Lower leg skin (tissue), 4 donors: ENCODE measurements around the gene SRRM5. TPM values are rescaled to one million over a fixed set of nuclear protein-coding genes. Genes with fewer than 3 reads are reported as not detected.
"Not testable (repeated sequence)": the region's sequence is repeated elsewhere in the genome, so short reads cannot be mapped to it uniquely, and the experiment has no call there.

ENCODE experiments used
- DNase-seq, 2 donors: peaks; one replicate each; pipeline ENCODE4 v3.0.0-alpha.2; 2019; ENCODE audit warnings: low spot score in 2 of 2
- H3K4me3 ChIP-seq: fragments of 200-600 bp; sonication (generic); 2 replicates; pipeline ENCODE4 v1.5.1; 2017; ENCODE audit warnings: mild to moderate bottlenecking, low read depth; ENCODE audit not compliant: poor library complexity, severe bottlenecking
- POLR2A ChIP-seq, 2 donors: fragments of 450-650 bp; IDR thresholded peaks; one replicate each; pipeline ENCODE4 v1.6.1; 2016 to 2017; ENCODE audit warnings: antibody characterized with exemption in 2 of 2, mild to moderate bottlenecking in 1 of 2, moderate library complexity in 1 of 2
- WGBS, 2 donors: methylation state at CpG; one replicate each; pipeline ENCODE4 v1.1.5; 2018; 5-methylcytosine and 5-hydroxymethylcytosine counted together
- intact Hi-C: fragments of 100-400 bp; cut with DNase I; formaldehyde crosslinking; loops from one replicate; pipeline ENCODE4 v1.15.0; 2023; ENCODE audit warnings: low total_unique reads
- total RNA-seq, 4 donors: library from RNA; depleted of rRNA; stranded (reverse); fragments of >200 nt; gene quantifications; one replicate each; pipeline ENCODE4 v1.1.0, GENCODE V29; 2016
- TF ChIP-seq, protein P1 (sequence below), 3 donors: fragments of 450-650 bp; IDR thresholded peaks; one replicate each; pipeline ENCODE4 v1.5.1; 2016; ENCODE audit warnings: antibody characterized with exemption in 3 of 3, mild to moderate bottlenecking in 3 of 3, moderate library complexity in 2 of 3

SRRM5 gene
- total RNA-seq, 4 donors from 2014 or later: 0.15 to 0.27 (median 0.17) TPM

DNA sequence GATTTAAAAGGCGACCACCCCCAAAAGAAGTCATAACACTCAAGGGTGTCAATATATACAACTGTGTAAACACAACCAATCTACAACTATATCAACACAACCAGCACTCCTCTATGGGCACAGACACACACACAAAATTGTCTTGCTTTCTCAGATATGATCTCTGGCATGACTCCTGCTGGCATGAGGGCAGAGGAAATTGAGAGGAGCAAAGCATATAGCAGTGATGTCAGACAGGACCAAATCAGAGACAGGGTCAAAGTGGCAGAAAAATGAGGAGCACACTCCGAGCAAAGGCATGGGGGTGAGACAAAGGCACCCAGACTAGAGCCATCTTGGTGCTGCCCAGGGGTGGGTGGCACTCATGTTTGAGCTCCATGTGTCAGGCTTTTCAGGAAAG lies 25.5 kb upstream of the SRRM5 start:
- WGBS, 2 donors: 55 to 66% methylated on average over 2 of the region's 2 CpGs
- intact Hi-C loops: no loop called here
- TF ChIP-seq POLR2A (IDR thresholded peaks at IDR 0.05): no peak
- TF ChIP-seq, protein P1, sequence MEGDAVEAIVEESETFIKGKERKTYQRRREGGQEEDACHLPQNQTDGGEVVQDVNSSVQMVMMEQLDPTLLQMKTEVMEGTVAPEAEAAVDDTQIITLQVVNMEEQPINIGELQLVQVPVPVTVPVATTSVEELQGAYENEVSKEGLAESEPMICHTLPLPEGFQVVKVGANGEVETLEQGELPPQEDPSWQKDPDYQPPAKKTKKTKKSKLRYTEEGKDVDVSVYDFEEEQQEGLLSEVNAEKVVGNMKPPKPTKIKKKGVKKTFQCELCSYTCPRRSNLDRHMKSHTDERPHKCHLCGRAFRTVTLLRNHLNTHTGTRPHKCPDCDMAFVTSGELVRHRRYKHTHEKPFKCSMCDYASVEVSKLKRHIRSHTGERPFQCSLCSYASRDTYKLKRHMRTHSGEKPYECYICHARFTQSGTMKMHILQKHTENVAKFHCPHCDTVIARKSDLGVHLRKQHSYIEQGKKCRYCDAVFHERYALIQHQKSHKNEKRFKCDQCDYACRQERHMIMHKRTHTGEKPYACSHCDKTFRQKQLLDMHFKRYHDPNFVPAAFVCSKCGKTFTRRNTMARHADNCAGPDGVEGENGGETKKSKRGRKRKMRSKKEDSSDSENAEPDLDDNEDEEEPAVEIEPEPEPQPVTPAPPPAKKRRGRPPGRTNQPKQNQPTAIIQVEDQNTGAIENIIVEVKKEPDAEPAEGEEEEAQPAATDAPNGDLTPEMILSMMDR (IDR thresholded peaks at IDR 0.05): no peak

DNA sequence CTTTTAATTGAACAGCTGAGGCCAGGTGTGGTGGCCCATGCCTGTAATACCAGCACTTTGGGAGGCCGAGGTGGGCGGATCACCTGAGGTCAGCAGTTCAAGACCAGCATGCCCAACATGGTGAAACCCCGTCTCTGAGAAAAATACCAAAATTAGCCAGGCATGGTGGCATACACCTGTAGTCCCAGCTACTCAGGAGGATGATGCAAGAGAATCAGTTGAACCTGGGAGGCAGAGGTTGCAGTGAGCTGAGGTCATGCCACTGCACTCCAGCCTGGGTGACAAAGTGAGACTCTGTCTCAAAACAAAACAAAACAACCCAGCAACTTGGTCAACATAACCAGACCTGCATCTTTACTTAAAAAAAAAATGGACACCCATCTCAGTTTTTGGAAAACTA lies 24.9 kb upstream of the SRRM5 start:
- DNase-seq, intact Hi-C loops: not testable (repeated sequence)
- WGBS, 2 donors: 93 to 98% methylated on average over 3 of the region's 3 CpGs

More for the DNA sequence above, 25.5 kb upstream of the SRRM5 start:
- no peak for DNase-seq
- H3K4me3 ChIP-seq: no peak overlapping the region

DNA sequence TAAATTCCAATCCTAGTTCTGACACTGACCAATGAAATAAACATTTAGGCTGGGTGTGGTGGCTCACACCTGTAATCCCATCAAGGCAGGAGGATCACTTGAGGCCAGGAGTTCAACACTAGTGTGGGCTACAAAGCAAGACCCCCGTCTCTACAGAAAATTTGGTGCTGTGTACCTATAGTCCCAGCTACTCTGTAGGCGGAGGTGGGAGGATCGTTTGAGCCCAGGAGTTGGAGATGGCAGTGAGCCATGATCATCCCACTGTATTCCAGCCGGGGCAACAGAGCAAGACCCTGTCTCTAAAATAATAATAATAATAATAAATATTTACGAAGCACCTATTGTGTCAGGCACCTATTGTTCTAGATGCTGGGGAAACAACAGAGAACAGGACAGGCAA lies 22.6 kb upstream of the SRRM5 start:
- TF ChIP-seq, protein P1 (IDR thresholded peaks at IDR 0.05): no peak
- no peak for TF ChIP-seq POLR2A (IDR thresholded peaks at IDR 0.05)
- 87 to 88% methylated on average over 5 of the region's 5 CpGs for WGBS, 2 donors
- no peak for DNase-seq
- intact Hi-C loops: no loop called here
- H3K4me3 ChIP-seq: no peak overlapping the region

More for the DNA sequence above, 24.9 kb upstream of the SRRM5 start:
- H3K4me3 ChIP-seq: not testable (repeated sequence)

DNA sequence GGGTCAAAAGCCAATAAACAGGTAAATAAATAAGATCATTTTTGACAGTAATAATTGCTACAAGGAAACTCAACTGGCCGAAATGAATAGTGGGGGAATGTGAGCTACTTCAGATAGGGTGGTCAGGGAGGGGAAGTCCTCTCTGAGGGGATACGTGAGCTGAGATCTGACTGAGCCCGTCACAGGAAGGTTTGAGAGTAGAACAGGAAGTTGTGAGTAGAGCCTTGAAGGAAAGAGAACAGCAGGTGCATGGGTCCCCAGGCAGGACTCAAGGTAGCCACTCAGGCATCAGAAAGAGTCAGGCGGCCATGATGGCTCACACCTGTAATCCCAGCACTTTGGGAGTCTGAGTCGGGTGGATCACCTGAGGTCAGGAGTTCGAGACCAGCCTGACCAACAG lies 22.2 kb upstream of the SRRM5 start:
- no peak for DNase-seq
- TF ChIP-seq POLR2A (IDR thresholded peaks at IDR 0.05): no peak
- TF ChIP-seq, protein P1 (IDR thresholded peaks at IDR 0.05): no peak
- 81 to 85% methylated on average over 6 of the region's 6 CpGs for WGBS, 2 donors
- no peak overlapping the region for H3K4me3 ChIP-seq
- intact Hi-C loops: no loop called here

DNA sequence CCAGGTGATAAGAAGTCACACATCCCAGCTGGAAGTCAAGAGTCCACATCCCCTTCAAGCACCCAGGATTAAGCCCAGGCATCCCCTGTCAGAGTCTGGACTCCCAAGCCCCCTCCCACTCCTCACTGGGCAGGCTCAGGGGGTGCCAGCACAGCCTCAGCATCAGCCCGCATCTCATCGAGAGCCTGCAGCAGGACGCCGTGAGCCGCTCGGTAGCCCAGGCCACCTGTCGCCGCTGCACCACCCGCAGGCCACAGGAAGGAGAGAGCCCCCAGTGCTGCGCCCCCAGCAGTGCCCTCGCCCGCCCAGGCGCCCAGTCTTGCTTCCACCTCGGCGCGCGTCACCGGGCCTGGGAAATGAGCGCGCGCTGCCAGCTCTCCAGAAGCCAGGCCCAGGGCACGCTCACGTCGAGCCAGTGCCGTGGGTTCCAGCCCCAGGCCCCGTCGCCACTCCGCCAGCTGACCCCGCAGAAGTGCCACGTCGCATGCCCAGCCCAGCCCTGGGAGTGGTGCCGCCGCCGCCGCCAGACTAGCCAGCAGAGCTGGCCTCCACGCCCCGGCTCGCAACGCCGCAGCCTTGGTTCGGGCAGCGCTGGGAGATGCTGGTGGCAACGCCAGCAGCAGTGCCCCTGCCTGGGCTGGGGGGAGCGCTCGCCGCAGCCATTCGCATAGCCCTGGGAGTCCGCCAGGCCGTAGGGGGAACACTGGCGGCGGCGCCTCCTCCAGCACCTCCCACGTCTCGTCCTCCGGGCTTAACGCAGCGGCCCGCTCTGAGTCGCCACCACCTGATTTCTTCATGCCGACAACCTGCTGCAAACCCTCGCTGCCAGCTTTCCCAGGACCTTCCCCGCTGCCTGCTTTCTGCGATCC lies 19.8 kb upstream of the SRRM5 start:
- DNase-seq: no peak
- intact Hi-C loops: no loop called here
- no peak overlapping the region for H3K4me3 ChIP-seq
- TF ChIP-seq POLR2A (IDR thresholded peaks at IDR 0.05): no peak
- TF ChIP-seq, protein P1 (IDR thresholded peaks at IDR 0.05): no peak
- 95% methylated on average over 57 to 60 of the region's 63 CpGs for WGBS, 2 donors

DNA sequence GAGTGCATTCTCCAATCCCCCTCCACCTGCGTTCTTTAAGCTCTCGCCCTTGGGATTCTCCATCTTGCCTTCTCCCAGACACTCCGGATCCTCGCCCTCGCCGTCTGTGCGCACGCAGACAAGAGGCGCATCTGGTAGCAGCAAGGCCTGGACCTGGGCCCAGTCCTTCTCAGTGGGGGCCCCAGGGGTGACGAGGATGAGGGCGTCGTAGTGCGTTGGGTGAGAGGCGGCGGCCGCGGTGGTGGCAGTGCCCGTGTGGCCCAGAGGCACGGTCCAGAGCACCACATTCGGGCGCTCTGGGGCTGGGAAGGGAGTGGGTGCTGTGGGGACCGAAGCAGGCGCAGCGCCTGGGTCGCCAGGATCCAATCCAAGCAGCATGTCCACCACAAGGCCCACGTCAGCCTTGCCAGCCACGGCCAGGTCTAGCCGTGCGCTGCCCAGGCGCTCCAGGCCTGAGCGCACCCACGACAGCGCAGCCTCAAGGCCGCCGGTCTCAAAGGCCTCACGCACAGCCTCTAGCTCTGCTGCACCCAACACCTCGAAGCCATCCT lies 19.0 kb upstream of the SRRM5 start:
- TF ChIP-seq, protein P1 (IDR thresholded peaks at IDR 0.05): no peak
- TF ChIP-seq POLR2A (IDR thresholded peaks at IDR 0.05): no peak
- DNase-seq: no peak
- no peak overlapping the region for H3K4me3 ChIP-seq
- 90 to 93% methylated on average over 37 of the region's 37 CpGs for WGBS, 2 donors
- intact Hi-C loops: no loop called here
